Endodermal cell (in vitro differentiated cells): ENCODE results near the gene SMCO1. TPM values are rescaled to one million over a fixed set of nuclear protein-coding genes. Genes with fewer than 3 reads are reported as not detected.
A peak's percentile ranks its signal among the peaks of the same experiment; 100 is the strongest.

Experiments used
- DNase-seq: peaks from one replicate; pipeline ENCODE4 v3.0.0-alpha.2; 2017
- H3K27ac ChIP-seq: 2 replicates; pipeline ENCODE4 v1.5.1; 2013; ENCODE audit warnings: mild to moderate bottlenecking, low read depth, low read length, moderate library complexity
- H3K27me3 ChIP-seq: 2 replicates; pipeline ENCODE4 v1.6.1; 2013; ENCODE audit warnings: mild to moderate bottlenecking, low read length, moderate library complexity; ENCODE audit not compliant: insufficient read depth, control insufficient read depth, poor library complexity, severe bottlenecking
- H3K36me3 ChIP-seq: 2 replicates; pipeline ENCODE4 v1.7.0; 2013; ENCODE audit warnings: mild to moderate bottlenecking, low read length, moderate library complexity; ENCODE audit not compliant: control insufficient read depth, insufficient read depth
- H3K4me1 ChIP-seq: one replicate; pipeline ENCODE4 v1.7.0; 2013; ENCODE audit warnings: low read length; ENCODE audit not compliant: control insufficient read depth, insufficient read depth
- H3K4me3 ChIP-seq: 2 replicates; pipeline ENCODE4 v1.5.1; 2013; ENCODE audit warnings: mild to moderate bottlenecking, low read length, moderate library complexity
- H3K9ac ChIP-seq: 2 replicates; pipeline ENCODE4 v1.6.1; 2013; ENCODE audit warnings: mild to moderate bottlenecking, low read length, moderate library complexity; ENCODE audit not compliant: poor library complexity, severe bottlenecking; ENCODE audit errors: extremely low read depth
- H3K9me3 ChIP-seq: 2 replicates; pipeline ENCODE4 v1.6.1; 2013; ENCODE audit warnings: mild to moderate bottlenecking, low read length, moderate library complexity; ENCODE audit not compliant: control insufficient read depth
- H3K27ac Mint-ChIP-seq: 2 replicates; pipeline ENCODE4 v1.8.0; 2020; ENCODE audit warnings: mixed read lengths
- H3K27me3 Mint-ChIP-seq: 2 replicates; pipeline ENCODE4 v1.8.0; 2021; ENCODE audit warnings: mild to moderate bottlenecking, mixed read lengths; ENCODE audit not compliant: insufficient read depth
- H3K36me3 Mint-ChIP-seq: 2 replicates; pipeline ENCODE4 v1.8.0; 2020; ENCODE audit warnings: low read depth, mixed read lengths
- H3K4me1 Mint-ChIP-seq: 2 replicates; pipeline ENCODE4 v1.8.0; 2020; ENCODE audit warnings: mixed read lengths
- H3K4me3 Mint-ChIP-seq: 2 replicates; pipeline ENCODE4 v1.8.0; 2020; ENCODE audit warnings: mild to moderate bottlenecking, moderate library complexity, mixed read lengths
- H3K9me3 Mint-ChIP-seq: 2 replicates; pipeline ENCODE4 v1.8.0; 2020; ENCODE audit warnings: mild to moderate bottlenecking, mixed read lengths
- WGBS, 2 experiments: methylation state at CpG; one replicate each; pipeline versions ENCODE4 v1.1.5 to v1.1.7; 2013; ENCODE audit warnings: missing lambda C conversion rate in 2 of 2, mixed read lengths in 1 of 2; ENCODE audit not compliant: insufficient coverage in 1 of 2, insufficient read length in 1 of 2; 5-methylcytosine and 5-hydroxymethylcytosine counted together
- total RNA-seq, 2 donors: library from RNA; stranded (reverse); fragmentation: NEBNext Ultra II Directional in 1 of 2; extraction: Animal tissue kit (Norgen Biotek cat#: 25700) in 1 of 2; gene quantifications; 2 replicates in 1 of 2; 3 replicates in 1 of 2; pipeline ENCODE4 v1.2.1, GENCODE V29; 2021
- TF ChIP-seq, protein P1 (sequence below): fragments of 200-600 bp; sonication (generic); conservative IDR thresholded peaks from 2 replicates; pipeline ENCODE4 v1.5.0; 2021; ENCODE audit warnings: antibody characterized with exemption, mild to moderate bottlenecking

Gene SMCO1
- total RNA-seq, 2 donors from 2014 or later, result not detected

DNA sequence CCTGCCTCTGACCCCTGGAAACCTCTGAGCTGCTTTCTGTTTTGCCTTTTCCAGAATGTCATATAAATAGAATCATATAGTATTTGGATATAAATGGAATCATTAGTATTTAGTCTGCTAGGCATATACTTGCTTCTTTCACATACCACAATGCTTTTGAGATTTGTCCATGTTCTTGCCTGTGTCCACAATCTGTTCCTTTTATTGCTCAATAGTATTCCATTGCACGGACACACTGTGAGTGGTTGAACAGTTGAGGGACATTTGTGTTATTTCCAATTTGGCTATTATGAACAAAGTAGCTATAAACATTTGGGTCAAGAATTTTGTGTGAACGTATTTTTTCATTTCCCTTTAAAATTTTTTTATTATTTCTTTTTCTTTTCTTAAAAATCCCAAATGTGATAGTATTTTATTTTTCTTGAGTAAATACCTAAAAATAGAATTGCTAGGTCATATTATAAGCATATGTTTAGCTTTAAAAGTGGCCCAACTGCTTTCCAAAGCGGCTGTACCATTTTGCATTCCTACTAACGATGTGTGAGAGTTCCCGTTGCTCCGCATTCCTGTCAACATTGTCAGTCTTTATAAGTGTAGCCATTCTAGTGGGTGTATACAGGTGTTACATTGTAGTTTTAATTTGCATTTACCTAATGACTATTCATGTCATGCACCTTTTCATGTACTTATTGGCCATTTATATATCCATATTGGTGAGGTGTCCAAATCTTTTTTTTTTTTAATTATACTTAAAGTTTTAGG is 26.7 kb upstream of the SMCO1 start:
- 93 to 98% methylated on average over 2 to 5 of the region's 6 CpGs for WGBS, 2 experiments

DNA sequence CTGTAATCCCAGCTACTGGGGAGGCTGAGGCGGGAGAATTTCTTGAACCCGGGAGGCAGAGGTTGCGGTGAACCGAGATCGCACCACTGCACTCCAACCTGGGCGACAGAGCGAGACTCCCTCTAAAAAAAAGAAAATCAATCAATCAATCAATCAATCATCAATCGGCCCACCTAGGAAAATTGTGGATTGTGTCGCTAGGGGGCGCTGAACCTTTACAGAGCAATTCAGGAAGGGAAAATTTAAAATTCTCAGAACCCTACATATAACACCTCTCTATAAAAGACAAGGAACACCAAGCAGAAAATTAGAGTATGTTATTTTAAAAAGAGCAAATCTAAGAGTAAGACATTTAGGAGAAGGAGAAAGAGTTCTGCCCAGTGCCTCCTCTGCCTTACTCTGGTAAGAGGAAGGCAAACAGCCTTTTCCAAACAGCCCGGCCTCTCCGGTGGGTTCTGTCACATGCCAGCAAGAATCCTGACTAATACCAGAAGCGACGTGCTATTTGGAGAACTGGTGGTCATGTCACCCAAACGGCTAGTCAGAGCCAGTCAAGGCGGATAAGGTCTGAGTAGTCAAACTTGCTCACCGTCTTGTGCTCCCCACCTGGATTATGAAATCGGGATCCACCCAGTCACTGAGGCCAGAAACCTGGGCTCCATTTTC is 22.3 kb upstream of the SMCO1 start:
- no peaks in the 10 kb centered on the region for H3K4me1 ChIP-seq
- peaks cover 8% of the 10 kb centered on the region for H3K9me3 ChIP-seq
- no peak overlapping the region for H3K27ac ChIP-seq
- Mint-ChIP-seq H3K36me3 (no peaks in the 10 kb centered on the region), H3K4me1 (no peaks in the 10 kb centered on the region), H3K9me3 (peaks cover 14% of the 10 kb centered on the region), H3K27ac (no peak overlapping the region), H3K4me3 (no peak overlapping the region), H3K27me3 (no peaks in the 10 kb centered on the region)
- H3K27me3 ChIP-seq, result no peaks in the 10 kb centered on the region
- 77 to 79% methylated on average over 8 to 16 of the region's 18 CpGs for WGBS, 2 experiments
- no peak overlapping the region for H3K9ac ChIP-seq
- peak; percentile 76 for DNase-seq
- no peak overlapping the region for H3K4me3 ChIP-seq
- no peaks in the 10 kb centered on the region for H3K36me3 ChIP-seq
- TF ChIP-seq, protein P1, sequence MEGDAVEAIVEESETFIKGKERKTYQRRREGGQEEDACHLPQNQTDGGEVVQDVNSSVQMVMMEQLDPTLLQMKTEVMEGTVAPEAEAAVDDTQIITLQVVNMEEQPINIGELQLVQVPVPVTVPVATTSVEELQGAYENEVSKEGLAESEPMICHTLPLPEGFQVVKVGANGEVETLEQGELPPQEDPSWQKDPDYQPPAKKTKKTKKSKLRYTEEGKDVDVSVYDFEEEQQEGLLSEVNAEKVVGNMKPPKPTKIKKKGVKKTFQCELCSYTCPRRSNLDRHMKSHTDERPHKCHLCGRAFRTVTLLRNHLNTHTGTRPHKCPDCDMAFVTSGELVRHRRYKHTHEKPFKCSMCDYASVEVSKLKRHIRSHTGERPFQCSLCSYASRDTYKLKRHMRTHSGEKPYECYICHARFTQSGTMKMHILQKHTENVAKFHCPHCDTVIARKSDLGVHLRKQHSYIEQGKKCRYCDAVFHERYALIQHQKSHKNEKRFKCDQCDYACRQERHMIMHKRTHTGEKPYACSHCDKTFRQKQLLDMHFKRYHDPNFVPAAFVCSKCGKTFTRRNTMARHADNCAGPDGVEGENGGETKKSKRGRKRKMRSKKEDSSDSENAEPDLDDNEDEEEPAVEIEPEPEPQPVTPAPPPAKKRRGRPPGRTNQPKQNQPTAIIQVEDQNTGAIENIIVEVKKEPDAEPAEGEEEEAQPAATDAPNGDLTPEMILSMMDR, result peak; percentile 84

More for the DNA sequence above, 26.7 kb upstream of the SMCO1 start:
- Histone ChIP-seq H3K36me3 (no peaks in the 10 kb centered on the region), H3K9ac (no peak overlapping the region), H3K27me3 (no peaks in the 10 kb centered on the region), H3K9me3 (peaks cover 4% of the 10 kb centered on the region), H3K27ac (no peak overlapping the region), H3K4me3 (no peak overlapping the region), H3K4me1 (no peaks in the 10 kb centered on the region)
- no peaks in the 10 kb centered on the region for H3K36me3 Mint-ChIP-seq
- no peak overlapping the region for H3K4me3 Mint-ChIP-seq
- no peak for DNase-seq
- H3K27me3 Mint-ChIP-seq, result peaks cover 2% of the 10 kb centered on the region
- H3K4me1 Mint-ChIP-seq, result no peaks in the 10 kb centered on the region
- H3K27ac Mint-ChIP-seq, result no peak overlapping the region
- TF ChIP-seq, protein P1, result no peak
- H3K9me3 Mint-ChIP-seq, result peaks cover 18% of the 10 kb centered on the region

DNA sequence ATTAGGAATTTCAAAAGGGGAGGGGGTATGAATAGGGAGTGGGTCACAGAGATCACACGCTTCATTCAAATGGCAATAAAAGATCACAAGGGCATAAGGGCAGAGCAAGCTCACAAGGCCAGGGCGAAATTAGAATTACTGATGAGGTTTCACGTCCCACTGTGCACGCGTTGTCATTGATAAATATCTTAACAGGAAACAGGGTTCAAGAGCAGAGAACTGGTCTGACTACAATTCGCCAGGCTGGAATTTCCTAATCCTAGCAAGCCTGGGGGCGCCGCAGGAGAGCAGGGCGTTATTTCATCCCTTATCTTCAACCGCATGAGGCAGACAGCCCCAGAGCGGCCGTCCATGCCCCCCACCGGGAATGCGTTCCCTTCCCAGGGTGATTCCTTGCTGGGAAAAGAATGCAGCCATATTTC is 18.1 kb upstream of the SMCO1 start:
- no peaks in the 10 kb centered on the region for H3K27me3 ChIP-seq
- Mint-ChIP-seq H3K4me3 (no peak overlapping the region), H3K9me3 (peaks cover 34% of the 10 kb centered on the region), H3K27ac (no peak overlapping the region), H3K27me3 (peaks cover 1% of the 10 kb centered on the region), H3K36me3 (peaks cover 3% of the 10 kb centered on the region), H3K4me1 (no peaks in the 10 kb centered on the region)
- no peak overlapping the region for H3K27ac ChIP-seq
- WGBS, 2 experiments, result 14 to 31% methylated on average over 11 to 14 of the region's 14 CpGs
- DNase-seq, result peak; percentile 90
- H3K4me1 ChIP-seq, result no peaks in the 10 kb centered on the region
- H3K9ac ChIP-seq, result no peak overlapping the region
- TF ChIP-seq, protein P1, result no peak
- H3K9me3 ChIP-seq, result peaks cover 12% of the 10 kb centered on the region
- peak overlapping the region; percentile 33 for H3K4me3 ChIP-seq
- H3K36me3 ChIP-seq, result no peaks in the 10 kb centered on the region
